Nephron progenitor cell (in vitro differentiated cells): ENCODE measurements around the gene OR4F6.

Experiments used
- DNase-seq: peaks from one replicate; pipeline ENCODE4 v3.0.0; 2021
- H3K27ac Mint-ChIP-seq: 2 replicates; pipeline ENCODE4 v1.8.0; 2021; ENCODE audit warnings: mild to moderate bottlenecking, moderate library complexity, mixed read lengths
- H3K27me3 Mint-ChIP-seq: 2 replicates; pipeline ENCODE4 v1.8.0; 2021; ENCODE audit warnings: mild to moderate bottlenecking, low read depth, mixed read lengths; ENCODE audit not compliant: poor library complexity
- H3K36me3 Mint-ChIP-seq: 2 replicates; pipeline ENCODE4 v1.8.0; 2021; ENCODE audit warnings: low read depth, mixed read lengths
- H3K4me1 Mint-ChIP-seq: 2 replicates; pipeline ENCODE4 v1.8.0; 2021; ENCODE audit warnings: mixed read lengths
- H3K4me3 Mint-ChIP-seq: 2 replicates; pipeline ENCODE4 v1.8.0; 2021; ENCODE audit warnings: mild to moderate bottlenecking, moderate library complexity, mixed read lengths
- H3K9me3 Mint-ChIP-seq: 2 replicates; pipeline ENCODE4 v1.8.0; 2021; ENCODE audit warnings: mild to moderate bottlenecking, moderate library complexity, mixed read lengths
- TF ChIP-seq, protein P1 (sequence below): fragments of 200-600 bp; sonication (generic); IDR thresholded peaks from 2 replicates; pipeline ENCODE4 v1.5.0; 2021; ENCODE audit warnings: antibody characterized with exemption

Gene OR4F6

GRCh38 chr15:101844916-101845315 is 41.6 kb downstream of the OR4F6 start:
- DNase-seq, result no peak
- Mint-ChIP-seq H3K4me1 (no peaks in the 10 kb centered on the region), H3K27ac (no peak overlapping the region), H3K36me3 (no peaks in the 10 kb centered on the region), H3K9me3 (no peaks in the 10 kb centered on the region), H3K4me3 (no peak overlapping the region), H3K27me3 (peaks cover 6% of the 10 kb centered on the region)
- TF ChIP-seq, protein P1, sequence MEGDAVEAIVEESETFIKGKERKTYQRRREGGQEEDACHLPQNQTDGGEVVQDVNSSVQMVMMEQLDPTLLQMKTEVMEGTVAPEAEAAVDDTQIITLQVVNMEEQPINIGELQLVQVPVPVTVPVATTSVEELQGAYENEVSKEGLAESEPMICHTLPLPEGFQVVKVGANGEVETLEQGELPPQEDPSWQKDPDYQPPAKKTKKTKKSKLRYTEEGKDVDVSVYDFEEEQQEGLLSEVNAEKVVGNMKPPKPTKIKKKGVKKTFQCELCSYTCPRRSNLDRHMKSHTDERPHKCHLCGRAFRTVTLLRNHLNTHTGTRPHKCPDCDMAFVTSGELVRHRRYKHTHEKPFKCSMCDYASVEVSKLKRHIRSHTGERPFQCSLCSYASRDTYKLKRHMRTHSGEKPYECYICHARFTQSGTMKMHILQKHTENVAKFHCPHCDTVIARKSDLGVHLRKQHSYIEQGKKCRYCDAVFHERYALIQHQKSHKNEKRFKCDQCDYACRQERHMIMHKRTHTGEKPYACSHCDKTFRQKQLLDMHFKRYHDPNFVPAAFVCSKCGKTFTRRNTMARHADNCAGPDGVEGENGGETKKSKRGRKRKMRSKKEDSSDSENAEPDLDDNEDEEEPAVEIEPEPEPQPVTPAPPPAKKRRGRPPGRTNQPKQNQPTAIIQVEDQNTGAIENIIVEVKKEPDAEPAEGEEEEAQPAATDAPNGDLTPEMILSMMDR, result no peak

GRCh38 chr15:101852356-101852755 is 49.0 kb downstream of the OR4F6 start:
- no peak overlapping the region for H3K27ac Mint-ChIP-seq
- H3K4me3 Mint-ChIP-seq, result no peak overlapping the region
- no peak for DNase-seq
- TF ChIP-seq, protein P1, result no peak
- H3K27me3 Mint-ChIP-seq, result peaks cover 13% of the 10 kb centered on the region
- H3K4me1 Mint-ChIP-seq, result no peaks in the 10 kb centered on the region
- no peaks in the 10 kb centered on the region for H3K36me3 Mint-ChIP-seq
- no peaks in the 10 kb centered on the region for H3K9me3 Mint-ChIP-seq
